ENCODE results near the gene PDZD7.

Gene PDZD7

GRCh38 chr10:101031796-101032636, 1.1 kb upstream of the PDZD7 start:
- no peak for DNase-seq (ENCODE audit: low spot score)
- TF ChIP-seq, protein P1, sequence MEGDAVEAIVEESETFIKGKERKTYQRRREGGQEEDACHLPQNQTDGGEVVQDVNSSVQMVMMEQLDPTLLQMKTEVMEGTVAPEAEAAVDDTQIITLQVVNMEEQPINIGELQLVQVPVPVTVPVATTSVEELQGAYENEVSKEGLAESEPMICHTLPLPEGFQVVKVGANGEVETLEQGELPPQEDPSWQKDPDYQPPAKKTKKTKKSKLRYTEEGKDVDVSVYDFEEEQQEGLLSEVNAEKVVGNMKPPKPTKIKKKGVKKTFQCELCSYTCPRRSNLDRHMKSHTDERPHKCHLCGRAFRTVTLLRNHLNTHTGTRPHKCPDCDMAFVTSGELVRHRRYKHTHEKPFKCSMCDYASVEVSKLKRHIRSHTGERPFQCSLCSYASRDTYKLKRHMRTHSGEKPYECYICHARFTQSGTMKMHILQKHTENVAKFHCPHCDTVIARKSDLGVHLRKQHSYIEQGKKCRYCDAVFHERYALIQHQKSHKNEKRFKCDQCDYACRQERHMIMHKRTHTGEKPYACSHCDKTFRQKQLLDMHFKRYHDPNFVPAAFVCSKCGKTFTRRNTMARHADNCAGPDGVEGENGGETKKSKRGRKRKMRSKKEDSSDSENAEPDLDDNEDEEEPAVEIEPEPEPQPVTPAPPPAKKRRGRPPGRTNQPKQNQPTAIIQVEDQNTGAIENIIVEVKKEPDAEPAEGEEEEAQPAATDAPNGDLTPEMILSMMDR (IDR thresholded peaks at IDR 0.05; ENCODE audit: extremely low read depth, missing control alignments) = no peak

GRCh38 chr10:101030496-101031127, 317 bp downstream of the PDZD7 start:
- DNase-seq (ENCODE audit: low spot score) = no peak

DNA sequence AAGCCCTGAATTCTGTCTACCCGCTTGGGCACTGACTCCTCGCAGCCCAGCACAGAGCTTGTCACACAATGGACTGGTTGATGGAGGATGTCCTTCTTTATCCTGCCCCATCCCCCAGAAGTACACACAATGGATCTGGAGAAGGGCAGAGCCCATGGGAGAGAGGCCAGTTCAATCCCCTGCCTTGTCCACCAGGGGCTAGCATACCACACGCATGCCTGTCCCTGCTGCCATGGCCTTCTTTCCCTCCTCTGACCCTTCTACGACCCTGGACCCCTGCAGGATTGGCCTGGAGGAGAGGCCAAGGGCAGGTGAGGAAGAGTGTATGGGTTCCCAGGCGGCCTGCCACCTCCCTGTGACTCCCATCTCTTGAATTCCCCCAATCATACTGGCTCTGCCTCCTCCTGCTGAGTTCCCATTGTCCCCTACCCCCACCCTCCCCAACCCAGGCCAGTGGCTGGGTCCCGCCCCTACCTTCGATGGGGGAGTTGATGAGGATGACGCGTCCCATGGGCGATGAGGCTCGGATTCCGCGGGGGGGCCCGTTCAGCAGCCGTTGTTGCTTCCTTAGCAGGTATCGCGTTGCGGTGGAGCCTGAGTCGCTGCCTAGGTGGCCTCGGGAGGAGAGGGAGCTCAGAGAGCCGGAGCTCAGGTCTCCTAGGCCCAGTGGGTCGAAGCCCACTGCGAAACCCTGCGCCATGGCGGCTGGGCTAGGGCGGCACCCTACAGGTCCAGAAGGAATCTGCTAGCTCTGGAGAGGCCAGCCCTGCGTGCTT, 1.2 kb downstream of the PDZD7 start:
- DNase-seq (ENCODE audit: low spot score) = no peak
- TF ChIP-seq, protein P1 (IDR thresholded peaks at IDR 0.05; ENCODE audit: extremely low read depth, missing control alignments) = no peak

More at GRCh38 chr10:101030496-101031127, 317 bp downstream of the PDZD7 start:
- TF ChIP-seq, protein P1 (IDR thresholded peaks at IDR 0.05; ENCODE audit: extremely low read depth, missing control alignments) = no peak

DNA sequence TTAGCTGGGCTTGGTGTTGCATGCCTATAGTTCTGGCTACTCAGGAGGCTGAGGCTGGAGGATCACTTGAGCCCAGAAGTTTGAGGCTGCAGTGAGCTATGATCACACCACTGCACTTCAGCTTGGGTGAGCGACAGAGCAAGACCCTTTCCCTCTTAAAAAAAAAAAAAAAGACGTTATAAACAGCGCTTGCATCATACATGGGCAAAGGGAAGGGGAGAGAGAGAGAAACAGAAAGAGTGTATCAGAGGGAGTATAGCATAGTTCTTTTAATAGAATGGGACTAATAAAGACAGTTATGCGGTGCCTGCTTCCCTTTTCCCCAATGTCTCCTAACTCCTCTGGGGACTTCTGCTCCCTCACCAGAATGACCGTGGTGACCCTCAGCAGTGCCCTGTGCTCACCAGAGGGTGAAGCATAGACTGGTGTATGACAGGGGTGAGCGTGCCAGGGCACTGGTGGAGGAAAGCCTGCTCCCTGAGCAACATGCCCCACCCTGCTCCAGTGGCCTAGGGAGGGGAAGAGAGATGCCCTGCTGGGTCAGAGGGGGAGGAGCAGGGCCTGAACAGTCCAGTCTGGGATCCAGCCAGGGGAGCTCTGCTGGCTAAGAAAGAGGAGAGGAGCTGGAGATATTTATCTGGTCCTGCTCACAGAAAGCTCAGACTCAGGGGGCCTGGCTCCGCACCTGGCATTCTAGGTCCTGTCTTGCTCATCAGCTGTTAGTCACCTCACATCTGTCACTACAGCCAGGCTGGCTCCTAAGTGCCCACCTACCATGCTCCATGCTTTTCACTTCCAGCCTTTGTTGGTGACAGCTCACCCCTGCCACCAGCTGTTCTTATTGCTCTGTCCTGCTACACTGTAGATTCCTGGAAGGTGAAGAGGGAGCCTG, 2.2 kb downstream of the PDZD7 start:
- TF ChIP-seq, protein P1 (IDR thresholded peaks at IDR 0.05; ENCODE audit: extremely low read depth, missing control alignments) = no peak
- no peak for DNase-seq (ENCODE audit: low spot score)

- DNase-seq (ENCODE audit: low spot score) = no peak
- TF ChIP-seq, protein P1 (IDR thresholded peaks at IDR 0.05; ENCODE audit: extremely low read depth, missing control alignments) = no peak
Measured at GRCh38 chr10:101027106-101027720, 3.7 kb downstream of the PDZD7 start.

DNA sequence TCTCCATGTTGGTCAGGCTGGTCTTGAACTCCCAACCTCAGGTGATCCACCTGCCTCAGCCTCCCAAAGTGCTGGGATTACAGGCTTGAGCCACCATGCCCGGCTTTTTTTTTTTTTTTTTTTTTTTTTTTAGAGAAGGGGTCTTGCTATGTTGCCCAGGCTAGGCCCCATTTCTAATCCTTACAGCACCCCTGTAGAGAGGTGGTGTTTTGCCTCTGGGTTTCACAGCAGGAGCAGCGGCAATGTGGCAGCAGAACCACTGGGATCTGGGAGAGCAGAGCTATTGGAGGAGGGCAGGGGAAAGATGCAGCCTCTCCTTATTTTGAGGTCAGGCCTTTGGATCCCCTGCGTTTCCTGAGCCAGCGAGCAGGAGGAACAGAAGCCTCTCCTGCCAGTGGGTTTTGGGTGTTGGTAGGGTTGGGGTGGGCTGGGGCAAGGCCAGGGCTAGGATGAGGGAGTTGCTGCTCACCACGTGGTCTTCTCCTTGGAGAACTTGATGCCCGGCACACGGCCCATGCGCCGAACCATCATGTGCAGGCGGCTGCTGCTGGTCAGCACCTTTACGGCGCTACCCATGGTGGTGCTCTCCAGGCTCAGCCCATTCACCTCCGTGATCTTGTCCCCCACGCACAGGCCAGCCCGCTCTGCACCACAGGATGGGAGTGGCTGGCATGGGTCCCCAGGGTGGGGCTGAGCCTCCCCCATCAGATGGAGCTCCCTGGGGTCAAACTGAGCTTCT, 7.8 kb downstream of the PDZD7 start:
- TF ChIP-seq, protein P1 (IDR thresholded peaks at IDR 0.05; ENCODE audit: extremely low read depth, missing control alignments) = no peak

More for the DNA sequence above, 7.8 kb downstream of the PDZD7 start:
- DNase-seq (ENCODE audit: low spot score) = no peak

Data from GM20000 (cell line).